GM12865 (cell line): ENCODE measurements around the gene ILF2.

Experiments used
- DNase-seq: peaks from one replicate; pipeline ENCODE4 v3.0.0; 2010; ENCODE audit warnings: low read depth
- H3K4me3 ChIP-seq: 2 replicates; pipeline ENCODE4 v1.5.1; 2011; ENCODE audit warnings: mild to moderate bottlenecking, low read depth, low read length, control low read depth
- TF ChIP-seq, protein P1 (sequence below): IDR thresholded peaks from 2 replicates; pipeline ENCODE4 v1.5.1; 2011; ENCODE audit warnings: low read length, control low read depth, low read depth, inconsistent platforms; ENCODE audit not compliant: insufficient read depth; ENCODE audit errors: missing control alignments

ILF2 gene

DNA sequence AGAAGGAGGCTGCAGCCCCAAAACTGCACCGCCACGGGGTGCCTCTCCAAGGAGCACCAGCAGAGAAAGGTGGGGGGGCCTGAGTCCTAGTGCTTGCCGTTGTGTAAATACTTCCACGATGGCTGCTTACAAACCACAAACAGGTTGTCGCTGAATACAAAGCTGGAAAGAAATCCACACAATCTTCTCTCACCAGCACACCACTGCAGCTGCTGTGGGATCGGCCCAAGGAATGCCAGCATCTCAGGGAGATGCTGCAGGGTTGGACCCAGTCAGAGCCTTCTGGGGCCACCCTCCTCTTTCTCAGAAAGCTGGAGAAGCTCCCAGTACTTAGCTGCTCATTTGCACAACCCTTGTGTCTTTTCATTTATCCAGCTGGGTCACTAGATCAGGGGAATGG is 51.6 kb downstream of the ILF2 start:
- H3K4me3 ChIP-seq, result no peak overlapping the region
- TF ChIP-seq, protein P1, sequence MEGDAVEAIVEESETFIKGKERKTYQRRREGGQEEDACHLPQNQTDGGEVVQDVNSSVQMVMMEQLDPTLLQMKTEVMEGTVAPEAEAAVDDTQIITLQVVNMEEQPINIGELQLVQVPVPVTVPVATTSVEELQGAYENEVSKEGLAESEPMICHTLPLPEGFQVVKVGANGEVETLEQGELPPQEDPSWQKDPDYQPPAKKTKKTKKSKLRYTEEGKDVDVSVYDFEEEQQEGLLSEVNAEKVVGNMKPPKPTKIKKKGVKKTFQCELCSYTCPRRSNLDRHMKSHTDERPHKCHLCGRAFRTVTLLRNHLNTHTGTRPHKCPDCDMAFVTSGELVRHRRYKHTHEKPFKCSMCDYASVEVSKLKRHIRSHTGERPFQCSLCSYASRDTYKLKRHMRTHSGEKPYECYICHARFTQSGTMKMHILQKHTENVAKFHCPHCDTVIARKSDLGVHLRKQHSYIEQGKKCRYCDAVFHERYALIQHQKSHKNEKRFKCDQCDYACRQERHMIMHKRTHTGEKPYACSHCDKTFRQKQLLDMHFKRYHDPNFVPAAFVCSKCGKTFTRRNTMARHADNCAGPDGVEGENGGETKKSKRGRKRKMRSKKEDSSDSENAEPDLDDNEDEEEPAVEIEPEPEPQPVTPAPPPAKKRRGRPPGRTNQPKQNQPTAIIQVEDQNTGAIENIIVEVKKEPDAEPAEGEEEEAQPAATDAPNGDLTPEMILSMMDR, result no peak
- DNase-seq, result no peak

DNA sequence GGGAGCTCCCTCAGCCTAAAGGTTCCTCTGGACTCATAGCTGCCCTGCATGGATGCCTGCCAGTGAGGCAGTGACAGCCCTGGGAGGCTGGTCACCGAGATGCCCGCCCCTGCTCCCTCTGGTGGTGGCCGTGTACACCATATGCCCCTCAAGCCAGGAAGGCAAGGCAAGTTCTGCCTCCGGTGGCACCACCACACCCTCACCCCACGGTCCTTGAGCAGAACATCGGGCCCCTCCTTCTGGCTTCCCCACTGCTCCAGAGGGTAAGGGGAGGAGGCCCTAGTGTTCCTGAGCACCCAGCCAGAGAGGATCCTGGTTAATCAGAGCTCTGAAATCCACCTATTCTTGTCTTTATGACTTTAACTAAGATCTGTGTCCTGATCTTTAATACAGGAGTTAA is 53.1 kb downstream of the ILF2 start:
- no peak overlapping the region for H3K4me3 ChIP-seq
- TF ChIP-seq, protein P1, result no peak
- DNase-seq, result no peak

DNA sequence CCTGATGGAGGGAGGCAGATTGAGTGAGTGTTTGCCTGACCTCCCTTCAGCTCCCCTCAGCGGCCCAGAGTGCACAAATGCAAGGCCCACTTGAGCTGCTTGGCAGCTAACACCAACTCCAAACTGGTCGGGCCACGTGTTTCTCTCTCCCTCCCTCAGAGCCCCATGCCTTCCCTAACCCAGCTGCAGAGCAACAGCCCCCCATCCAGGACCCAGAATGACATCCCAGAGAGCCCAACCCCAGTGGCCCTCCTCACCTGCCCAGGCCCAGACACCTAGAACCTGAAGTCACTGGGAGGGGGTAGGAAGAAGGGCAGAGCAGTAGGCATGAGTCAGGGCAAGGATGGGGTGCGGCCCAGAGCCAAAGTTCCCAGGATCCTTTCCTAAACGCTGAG is 53.9 kb downstream of the ILF2 start:
- no peak overlapping the region for H3K4me3 ChIP-seq
- DNase-seq, result no peak
- TF ChIP-seq, protein P1, result no peak

DNA sequence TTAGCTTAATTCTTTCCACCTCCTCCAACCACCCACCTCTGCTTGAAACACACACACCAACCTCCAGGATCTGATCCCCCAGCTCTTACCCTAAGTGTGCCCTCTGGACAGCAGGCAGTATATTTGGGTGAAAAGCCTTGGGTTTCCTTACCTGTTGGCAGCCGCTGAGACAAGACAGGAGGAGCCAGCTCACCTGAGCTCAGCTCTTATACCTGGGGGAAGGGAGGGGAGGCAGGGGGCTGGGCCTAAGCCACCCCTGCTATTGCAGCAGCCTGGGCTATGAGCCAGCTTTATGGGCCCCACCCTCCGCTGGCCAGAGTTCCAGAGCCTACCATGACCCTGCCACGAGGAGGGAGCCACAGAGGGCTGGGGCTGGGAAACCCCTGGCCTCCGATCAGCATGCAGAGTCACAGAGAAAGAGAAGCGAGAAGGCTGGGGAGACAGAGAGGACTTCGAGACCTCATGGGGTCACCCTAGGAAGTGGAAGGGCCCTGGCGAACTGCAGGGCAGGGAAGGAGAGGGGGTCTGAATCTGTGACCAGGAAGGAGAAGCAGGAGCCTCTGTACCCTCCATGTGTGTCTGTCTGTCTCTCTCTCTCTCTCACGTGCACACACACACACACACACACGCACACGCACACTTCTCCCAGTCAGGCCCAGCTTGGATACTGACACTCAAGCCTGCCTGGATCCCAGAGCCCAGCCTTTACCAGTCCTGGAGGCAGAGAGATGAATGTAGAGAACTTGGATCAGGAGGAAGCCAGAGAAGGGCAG is 54.5 kb downstream of the ILF2 start, which contains the start of gene S100A14:
TSS of gene S100A14 (minus strand) at position 182 of the 773 bp plus-strand sequence. CDS start 467 bp downstream, outside the sequence.
- TF ChIP-seq, protein P1, result no peak
- H3K4me3 ChIP-seq, result no peak within 1 kb of the TSS
- DNase-seq, result no peak

DNA sequence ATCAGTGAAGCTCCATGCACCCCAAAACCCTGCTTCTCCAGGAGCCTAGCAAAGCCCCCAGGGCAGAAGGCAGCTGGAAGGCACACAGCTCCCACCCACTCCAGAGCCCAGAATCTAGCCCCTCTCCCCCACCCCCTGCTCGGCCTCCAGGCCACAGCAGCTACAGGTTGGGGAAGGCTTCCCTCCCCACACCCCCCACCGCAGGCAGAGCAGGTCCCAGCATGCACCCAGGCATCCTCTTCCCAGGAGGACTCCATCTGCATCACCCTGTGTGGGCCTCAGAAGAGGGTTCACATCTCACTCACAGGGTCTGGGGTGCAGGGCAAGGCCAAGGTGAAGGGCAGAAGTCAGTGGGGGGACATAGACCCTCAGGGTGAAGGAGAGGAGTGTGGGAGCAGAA is 55.4 kb downstream of the ILF2 start:
- no peak for DNase-seq
- TF ChIP-seq, protein P1, result no peak
- H3K4me3 ChIP-seq, result no peak overlapping the region

DNA sequence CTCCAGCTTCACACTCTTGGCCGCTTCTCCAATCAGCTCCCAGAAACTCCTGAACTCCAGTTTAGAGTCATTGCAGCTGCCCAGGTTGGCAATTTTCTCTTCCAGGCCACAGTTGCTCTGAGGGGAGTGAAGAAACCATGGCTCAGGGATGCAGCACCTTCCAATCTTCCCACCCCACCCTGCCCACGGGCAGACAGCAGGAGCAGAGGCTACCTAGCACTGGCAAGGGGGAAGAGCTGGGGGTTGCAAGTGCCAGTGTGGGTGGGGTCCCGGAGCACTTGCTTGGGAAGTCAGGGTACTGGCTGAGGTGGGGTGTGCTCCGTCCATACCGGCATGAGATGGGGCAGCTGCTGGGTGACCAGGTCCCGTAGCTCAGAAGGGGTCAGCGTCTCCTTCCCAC is 55.9 kb downstream of the ILF2 start:
- no peak for DNase-seq
- no peak overlapping the region for H3K4me3 ChIP-seq
- TF ChIP-seq, protein P1, result no peak
